HG02970 (cell line): ENCODE measurements around the gene ATL1.
"Not testable (repeated sequence)": the region's sequence is repeated elsewhere in the genome, so short reads cannot be mapped to it uniquely, and the experiment has no call there.

Experiments
- ATAC-seq: cut with Tn5 transposase; IDR thresholded peaks from one replicate; pipeline ENCODE4 v1.9.1; 2021; ENCODE audit warnings: mild to moderate bottlenecking, moderate library complexity, moderate number of reproducible peaks; ENCODE audit not compliant: unreplicated experiment, low FRiP score

The ATL1 gene

GRCh38 chr14:50533806-50534205, 26.1 kb upstream of the ATL1 start:
- ATAC-seq = no peak

DNA sequence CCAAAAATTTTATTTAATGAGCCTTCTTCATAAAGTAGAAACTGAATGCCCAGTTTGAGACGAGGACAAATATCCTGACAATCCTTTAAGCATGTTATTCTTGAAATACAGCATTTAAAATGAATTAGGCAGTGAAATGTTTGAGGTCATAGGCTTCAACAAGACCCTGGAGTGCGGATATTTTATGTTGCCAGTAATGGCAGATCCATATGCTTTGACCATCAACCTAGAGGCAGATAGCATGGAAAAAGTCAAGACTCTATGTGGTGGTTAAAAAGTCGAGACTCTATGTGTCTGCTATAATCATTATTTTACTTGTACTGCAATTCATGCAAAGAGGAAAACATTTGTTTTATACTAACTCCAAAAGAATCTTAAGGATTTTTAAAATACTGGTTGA, 25.5 kb upstream of the ATL1 start:
- no peak for ATAC-seq

GRCh38 chr14:50534997-50535396, 24.9 kb upstream of the ATL1 start:
- no peak for ATAC-seq

DNA sequence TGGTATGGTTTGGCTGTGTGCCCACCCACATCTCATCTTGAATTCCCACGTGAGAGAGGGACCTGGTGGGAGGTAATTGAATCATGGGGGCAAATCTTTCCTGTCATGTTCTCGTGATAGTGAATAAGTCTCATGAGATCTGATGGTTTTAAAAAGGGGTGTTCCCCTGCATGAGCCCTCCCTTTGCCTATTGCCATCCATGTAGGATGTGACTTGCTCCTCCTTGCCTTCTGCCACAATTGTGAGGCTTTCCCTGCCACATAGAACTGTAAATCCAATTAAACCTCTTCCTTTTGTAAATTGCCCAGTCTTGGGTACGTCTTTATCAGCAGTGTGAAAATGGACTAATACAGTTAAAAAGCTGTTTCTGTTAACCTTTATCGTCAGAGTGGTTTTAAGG, 21.9 kb upstream of the ATL1 start:
- ATAC-seq = not testable (repeated sequence)

GRCh38 chr14:50539051-50539450, 20.9 kb upstream of the ATL1 start:
- no peak for ATAC-seq

GRCh38 chr14:50541159-50541567, 18.8 kb upstream of the ATL1 start:
- no peak for ATAC-seq

- no peak for ATAC-seq
Measured at GRCh38 chr14:50542941-50543418, 17.0 kb upstream of the ATL1 start.

- ATAC-seq = no peak
Measured at GRCh38 chr14:50544911-50545310, 15.0 kb upstream of the ATL1 start.

- no peak for ATAC-seq
Measured at GRCh38 chr14:50545618-50546017, 14.3 kb upstream of the ATL1 start.

DNA sequence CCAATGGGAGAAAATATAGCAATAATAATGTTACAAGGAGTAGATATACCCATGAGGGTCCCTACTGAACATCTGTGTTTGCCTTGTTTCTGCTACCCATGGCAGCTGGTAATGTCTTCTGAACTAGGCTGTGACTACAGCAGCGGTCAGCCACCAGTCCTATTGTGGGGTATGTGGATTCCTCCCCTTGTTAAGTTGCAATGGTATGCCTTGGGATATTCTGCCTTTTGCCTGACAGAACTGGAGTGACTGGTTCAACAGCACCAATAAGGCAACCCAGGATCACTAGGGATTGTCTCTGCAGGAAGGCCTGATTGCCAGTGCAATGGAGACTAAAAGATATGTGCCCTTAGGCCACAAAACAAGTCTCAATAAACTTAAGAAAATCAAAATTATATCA, 9.7 kb upstream of the ATL1 start:
- no peak for ATAC-seq

DNA sequence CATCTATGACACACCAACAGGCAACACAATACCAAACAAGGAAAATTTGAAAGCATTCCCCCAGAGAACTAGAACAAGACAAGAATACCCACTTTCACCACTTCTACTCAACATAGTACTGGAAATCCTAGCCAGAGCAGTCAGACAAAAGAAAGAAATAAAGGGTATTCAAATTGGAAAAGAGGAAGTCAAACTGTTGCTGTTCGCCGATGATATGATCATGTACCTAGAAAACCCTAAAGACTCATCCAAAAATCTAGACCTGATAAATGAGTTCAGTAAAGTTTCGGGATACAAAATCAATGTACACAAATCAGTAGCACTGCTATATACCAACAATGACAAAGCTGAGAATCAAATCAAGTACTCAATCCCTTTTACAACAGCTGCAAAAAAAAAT, 8.1 kb upstream of the ATL1 start:
- no peak for ATAC-seq

GRCh38 chr14:50552796-50553195, 7.1 kb upstream of the ATL1 start:
- not testable (repeated sequence) for ATAC-seq

- no peak for ATAC-seq
Measured at GRCh38 chr14:50560931-50561285, 963 bp downstream of the ATL1 start.

- ATAC-seq = no peak
Measured at GRCh38 chr14:50562841-50563240, 2.9 kb downstream of the ATL1 start.

DNA sequence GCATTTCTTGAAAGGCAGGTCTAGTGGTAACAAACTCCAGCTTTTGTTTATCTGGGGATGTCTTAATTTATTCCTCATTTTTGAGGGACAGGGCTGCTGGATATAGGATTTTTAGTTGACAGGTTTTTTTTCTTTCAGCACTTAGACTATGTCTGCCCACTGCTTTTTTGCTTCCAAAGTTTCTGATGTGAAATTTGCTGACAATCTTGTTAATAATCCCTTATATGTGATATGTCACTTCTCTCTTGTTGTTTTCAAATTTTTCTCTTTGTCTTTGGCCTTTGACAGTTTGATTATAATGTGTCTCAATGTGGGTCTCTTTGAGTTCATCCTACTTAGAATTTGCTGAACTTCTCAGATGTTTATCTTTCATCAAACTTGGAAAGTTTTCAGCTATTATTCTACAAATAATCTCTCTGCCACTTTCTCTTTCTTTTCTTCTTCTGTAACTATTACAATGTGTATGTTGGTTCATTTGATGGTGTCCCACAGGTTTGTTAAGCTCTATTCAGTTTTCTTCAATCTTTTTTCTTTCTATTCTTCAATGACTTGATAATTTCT, 9.8 kb downstream of the ATL1 start:
- no peak for ATAC-seq

DNA sequence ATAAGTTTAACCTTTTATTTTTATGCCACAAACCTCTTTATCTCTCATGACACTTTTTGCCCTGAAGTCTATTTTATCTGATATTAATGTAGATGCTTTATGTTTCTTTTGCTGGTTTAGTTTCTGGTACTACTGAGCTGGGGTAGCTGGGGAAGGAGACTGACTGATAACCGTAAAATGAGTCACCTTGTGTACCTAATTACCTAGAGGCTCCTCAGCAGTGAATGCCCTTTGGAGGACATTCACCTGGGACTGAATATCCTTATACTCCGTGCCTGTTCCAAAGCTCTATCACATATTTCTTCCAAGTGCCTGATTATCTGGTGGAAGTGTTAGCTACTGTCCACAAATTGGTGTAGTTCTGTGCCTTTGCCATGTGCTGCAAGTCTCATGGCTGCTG, 13.9 kb downstream of the ATL1 start:
- ATAC-seq = no peak

DNA sequence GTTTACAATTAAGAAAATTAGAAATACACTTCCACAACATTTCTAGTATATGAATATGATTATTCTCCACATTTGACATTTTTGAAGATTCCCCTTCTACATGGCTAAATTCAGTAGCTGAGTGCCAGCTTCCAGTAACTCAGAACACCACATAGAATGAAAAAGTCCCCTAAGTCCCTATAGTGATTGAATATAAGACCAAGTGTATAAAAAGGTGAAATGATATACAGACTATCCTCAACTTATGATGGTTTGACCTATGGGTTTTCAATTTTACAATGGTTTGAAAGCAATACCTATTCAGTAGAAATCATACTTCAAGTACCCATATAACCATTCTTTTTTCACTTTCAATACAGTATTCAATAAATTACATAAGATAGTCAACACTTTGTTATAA, 15.8 kb downstream of the ATL1 start:
- no peak for ATAC-seq

- no peak for ATAC-seq
Measured at GRCh38 chr14:50577982-50578381, 18.0 kb downstream of the ATL1 start.

DNA sequence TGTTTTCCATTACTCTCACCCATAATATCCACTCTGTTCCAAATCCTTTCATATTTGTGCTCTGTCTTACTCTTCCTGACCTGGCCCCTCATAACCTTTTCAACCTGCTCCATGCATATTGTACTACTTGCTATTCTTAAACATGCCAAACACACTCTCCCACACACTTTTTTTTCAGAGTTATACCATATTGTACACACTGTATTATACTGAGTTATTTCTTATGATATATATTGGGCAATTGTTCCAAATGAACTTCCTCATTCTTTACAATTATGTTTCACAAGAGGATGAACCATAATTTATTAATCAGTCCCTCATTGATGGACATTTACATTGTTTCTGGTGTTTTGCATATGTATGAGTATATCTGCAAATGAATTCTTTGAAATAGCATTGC, 18.5 kb downstream of the ATL1 start:
- ATAC-seq = no peak

- no peak for ATAC-seq
Measured at GRCh38 chr14:50590464-50590863, 30.5 kb downstream of the ATL1 start.

DNA sequence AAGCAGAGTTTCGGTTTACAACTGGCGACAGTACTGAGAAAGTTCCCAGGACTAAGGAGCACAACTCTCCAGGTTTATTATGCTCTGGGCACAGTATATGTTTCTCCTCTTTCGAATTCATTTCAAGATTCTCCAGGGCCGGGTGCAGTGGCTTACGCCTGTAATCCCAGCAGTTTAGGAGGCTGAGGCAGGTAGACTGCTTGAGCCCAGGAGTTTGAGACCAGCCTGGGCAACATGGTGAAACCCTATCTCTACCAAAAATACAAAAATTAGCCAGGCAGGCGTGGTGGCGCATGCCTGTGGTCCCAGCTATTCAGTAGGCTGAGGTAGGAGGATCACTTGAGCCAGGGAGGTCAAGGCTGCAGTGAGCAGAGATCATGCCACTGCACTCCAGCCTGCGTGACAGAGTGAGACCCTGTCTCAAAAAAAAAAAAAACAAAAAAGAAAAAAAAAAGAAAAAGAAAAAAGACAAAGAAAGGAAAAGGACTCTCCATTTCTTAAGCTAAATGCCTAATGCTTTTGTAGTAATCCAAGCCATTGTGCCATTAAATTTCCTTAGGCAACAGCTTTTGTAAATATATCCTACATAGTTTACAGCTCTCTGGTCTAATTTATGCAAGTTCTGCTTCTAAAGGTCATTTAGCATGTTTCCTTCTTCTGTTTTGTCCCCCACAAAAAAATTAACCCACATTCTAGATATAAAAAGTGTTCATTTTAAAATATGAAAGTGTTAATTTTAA, 34.8 kb downstream of the ATL1 start:
- ATAC-seq = no peak

GRCh38 chr14:50598765-50599164, 38.8 kb downstream of the ATL1 start:
- ATAC-seq = no peak
